Posterior cingulate gyrus (tissue), 11 donors: ENCODE results near the gene LRRC37A3.
"Not testable (repeated sequence)": the region's sequence is repeated elsewhere in the genome, so short reads cannot be mapped to it uniquely, and the experiment has no call there.

Experiments
- DNase-seq, 10 donors: peaks; one replicate each; pipeline versions ENCODE4 v3.0.0 to v3.0.0-alpha.2; 2020 to 2021; ENCODE audit warnings: mixed read lengths in 3 of 10
- intact Hi-C: fragments of 100-400 bp; cut with DNase I; formaldehyde crosslinking; loops from one replicate; pipeline ENCODE4 v1.15.1; 2023

LRRC37A3 gene

DNA sequence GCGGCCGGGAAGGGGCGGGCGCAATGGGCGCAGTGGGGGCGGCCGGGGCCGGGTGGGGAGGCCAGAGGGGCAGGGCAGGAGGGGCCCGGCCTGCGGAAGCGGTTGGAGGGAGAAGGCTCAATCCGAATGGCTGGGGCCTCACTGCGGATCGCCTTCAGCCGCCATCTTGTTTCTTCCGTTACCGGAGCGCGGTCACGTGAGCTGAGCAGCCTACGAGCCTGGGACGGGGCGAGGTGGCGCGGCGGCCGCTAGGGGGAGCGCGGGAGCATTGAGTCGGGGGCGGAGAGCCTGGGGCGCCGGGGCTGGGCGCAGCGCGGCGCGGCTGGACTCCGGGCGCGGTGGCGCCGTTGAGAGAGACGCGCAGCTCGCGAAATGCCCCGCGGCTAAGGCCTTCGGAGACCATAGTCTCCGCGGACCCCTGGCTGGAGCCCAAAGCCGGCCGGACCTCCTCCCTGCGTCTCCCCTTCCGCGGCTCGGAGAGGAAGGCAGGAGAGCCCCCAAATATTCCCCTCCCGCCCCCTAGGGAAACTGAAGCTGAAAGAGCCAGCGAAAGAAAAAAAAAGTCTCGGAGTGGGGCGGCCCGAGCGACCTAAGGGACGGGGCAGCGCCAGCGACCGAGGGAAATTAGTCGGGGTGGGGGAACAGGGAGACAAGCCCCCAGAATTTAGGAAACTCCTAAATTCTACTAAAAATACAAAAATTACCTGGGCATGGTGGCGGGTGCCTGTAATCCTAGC lies at the start of gene LRRC37A3:
Gene LRRC37A3 (minus strand): TSS at position 190 of the 737 bp plus-strand sequence. CDS start 22,221 bp downstream, outside the sequence.
- intact Hi-C loops = not testable (repeated sequence)

DNA sequence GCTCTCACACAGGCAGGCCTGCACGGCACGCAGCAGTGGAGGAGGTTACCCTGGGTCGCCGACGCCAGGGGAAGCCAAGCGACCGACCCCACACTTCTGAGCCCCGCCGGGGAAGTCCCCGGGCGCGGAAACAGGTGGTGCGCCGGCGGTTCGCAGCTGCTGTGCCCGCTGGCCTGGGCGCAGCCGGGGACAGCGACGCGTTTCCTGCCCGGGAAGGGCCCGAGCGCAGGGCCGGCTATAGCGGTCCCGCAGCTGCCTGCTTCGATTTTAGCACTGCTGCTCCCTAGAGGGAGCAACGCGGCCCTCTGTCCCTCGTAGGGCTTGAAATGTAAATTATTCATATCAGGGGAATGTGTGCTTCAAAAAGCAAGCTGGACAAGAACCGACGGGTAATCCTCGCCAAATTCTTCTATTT lies 46.6 kb upstream of the LRRC37A3 start:
- intact Hi-C loops = not testable (repeated sequence)
- DNase-seq = peak in 9 of 10 donors; percentile 39 to 96 (median 54)

More for the DNA sequence above, at the start of gene LRRC37A3:
- DNase-seq = peak; percentile 95 to 100 (median 99)

DNA sequence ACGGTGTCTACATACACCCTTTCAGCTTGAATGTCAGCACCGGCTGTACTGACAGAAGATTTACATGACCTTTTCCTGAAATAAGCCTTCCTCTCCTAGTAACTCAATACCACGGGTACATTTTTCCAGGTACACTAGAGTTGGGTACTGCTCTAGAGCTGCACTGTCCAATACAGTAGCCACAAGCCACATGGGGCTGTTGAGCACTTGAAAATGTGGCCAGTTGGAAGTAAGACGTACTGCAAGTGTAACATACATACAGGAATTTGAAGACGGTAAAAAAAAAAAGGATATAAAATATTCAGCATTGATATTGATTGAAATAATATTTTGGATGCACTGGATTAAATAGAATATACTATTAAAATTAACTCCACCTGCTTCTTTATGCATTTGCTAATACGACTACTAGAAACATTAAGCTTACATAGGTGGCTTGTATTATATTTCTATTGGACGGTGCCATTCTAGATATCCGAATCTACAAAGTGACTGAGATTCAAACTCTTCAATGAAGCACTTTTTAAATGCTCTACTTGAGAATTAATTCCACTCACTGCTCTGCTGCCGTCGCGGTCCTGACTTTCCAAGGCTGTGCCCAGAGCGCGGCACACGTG lies 46.1 kb upstream of the LRRC37A3 start:
- DNase-seq, intact Hi-C loops: not testable (repeated sequence)

DNA sequence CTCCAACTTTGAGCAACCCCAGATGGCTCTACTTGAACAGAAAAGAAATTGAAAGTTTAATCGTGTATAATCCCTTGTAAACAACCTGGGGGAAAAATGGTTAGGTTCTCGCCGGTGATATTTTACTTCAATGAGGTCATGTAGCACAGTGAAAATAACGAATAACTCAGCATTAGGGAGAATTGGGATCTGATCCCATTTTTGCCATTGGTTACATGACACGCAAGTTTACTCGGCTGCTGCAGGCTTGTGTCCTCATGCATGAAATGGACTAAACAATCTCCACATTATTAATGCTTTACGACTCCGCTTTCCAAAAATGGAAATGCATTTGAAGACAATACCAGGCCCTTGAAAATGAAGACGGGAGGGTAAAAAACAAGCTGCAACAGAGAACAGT lies 45.5 kb upstream of the LRRC37A3 start:
- intact Hi-C loops = loop anchor here (5.0 kb wide), 1 partner anchor 233 kb away; no protein-coding TSS in a partner anchor
- no peak for DNase-seq

DNA sequence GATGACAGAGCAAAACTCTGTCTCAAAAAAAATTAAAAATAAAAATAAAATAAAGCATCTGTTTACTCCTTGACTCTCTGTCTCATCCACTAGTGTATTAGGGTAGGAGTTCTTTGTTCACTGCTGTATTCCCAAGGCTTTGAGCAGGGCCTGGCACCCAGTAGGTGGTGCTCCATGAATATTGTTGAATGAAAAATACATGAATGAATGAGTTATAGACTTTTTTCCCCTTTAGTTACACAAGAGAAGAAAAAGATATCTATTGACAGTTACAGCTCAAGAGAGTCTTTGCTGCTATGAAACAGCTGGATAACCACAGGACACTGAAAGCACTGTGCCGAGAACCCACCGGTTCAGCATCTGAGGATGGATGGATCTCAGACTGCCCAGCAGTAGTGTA lies 44.5 kb upstream of the LRRC37A3 start:
- not testable (repeated sequence) for DNase-seq
- intact Hi-C loops = loop anchor here (5.0 kb wide), 1 partner anchor 233 kb away; no protein-coding TSS in a partner anchor

DNA sequence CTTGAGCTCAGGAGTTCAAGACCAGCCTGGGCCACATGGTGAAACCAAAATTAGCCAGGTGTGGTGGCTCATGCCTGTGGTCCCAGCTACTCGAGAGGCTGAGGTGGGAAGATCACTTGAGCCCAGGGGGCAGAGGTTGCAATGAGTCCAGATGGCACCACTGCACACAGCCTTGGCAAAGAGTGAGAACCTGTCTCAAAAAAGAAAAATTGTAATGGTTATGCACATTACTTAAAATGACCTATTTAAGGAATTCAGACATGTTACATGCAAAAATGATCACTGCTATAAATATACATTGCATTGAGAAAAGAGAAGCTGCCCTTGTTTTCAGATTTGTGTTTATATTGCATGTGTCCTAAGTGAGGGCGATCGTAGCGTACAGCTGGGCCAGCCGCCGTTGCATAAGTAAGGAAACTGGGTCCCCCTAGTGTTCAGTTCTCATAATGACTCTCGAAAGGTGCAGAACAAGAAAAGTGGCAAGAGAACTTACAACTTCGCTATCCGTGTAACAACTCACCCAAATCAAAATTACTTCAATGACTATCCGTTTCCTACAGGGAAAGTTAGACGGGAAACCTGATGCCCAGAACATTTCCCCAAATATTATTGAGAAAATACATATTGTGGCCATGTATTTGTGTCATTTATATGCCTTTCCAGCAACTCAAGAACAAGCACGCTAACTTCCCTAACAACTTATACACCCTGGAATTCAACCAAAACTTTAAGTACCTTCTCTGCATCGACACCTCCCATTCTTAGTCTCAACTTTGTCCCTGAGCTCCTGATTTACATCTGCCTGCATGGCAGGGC lies 42.5 kb upstream of the LRRC37A3 start:
- intact Hi-C loops = loop anchor here (5.0 kb wide), 1 partner anchor 236 kb away; no protein-coding TSS in a partner anchor

DNA sequence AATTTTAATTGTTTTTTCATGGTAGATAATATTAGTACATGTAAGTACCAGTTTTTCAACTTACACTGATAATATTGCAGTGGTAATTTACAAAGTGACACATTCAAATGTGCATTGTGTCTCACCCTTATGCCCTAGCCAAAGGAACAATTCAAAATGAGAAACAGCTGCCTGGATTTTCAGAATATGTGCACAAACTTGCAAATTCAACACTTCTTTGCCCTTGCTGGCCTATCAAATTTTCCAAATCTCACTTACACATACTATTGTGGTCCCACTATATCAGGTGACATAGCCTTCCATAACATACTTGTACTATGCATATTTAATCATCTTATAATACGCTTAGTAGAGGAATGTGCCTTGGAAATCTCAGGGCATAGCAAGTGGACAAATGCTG lies 32.6 kb upstream of the LRRC37A3 start:
- intact Hi-C loops = no loop called here
- no peak for DNase-seq

More for the DNA sequence above, 42.5 kb upstream of the LRRC37A3 start:
- peak in 2 of 10 donors; percentile 45 to 85 for DNase-seq

DNA sequence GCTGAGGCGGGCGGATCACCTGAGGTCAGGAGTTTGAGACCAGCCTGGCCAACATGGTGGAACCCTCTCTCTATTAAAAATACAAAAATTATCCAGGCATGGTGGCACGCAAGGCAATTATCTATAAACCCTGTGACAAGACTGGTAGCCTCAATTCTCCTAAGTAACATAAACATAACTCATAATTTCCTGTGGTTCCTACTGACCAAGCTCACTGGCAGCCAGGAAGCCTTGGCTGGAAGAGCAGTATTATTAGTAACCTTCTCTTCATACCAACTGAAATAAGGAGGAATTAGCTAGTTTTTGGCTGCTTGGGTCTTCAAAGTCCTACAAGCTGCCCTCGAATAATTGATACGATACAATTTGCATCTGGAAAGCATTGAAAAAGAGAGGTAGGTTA lies 31.6 kb upstream of the LRRC37A3 start:
- DNase-seq = no peak
- intact Hi-C loops = no loop called here

DNA sequence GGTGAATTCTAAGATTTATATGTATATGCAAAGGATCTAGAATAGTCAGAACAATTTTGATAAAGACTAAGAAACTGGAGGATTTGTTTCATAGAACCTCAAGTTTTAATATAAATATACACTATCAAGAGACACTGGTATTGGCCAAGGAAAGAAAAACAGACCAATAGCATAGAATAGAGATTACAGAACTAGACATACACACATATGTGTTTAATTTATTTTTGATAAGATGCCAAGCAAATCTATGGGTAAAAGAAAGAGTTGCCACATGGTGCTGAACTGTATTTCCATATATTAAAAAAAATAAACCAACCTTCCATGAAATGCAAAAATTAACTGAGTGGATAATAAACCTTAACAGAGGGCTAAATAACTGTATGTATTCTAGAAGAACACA lies 27.9 kb upstream of the LRRC37A3 start:
- DNase-seq = no peak
- intact Hi-C loops = no loop called here

DNA sequence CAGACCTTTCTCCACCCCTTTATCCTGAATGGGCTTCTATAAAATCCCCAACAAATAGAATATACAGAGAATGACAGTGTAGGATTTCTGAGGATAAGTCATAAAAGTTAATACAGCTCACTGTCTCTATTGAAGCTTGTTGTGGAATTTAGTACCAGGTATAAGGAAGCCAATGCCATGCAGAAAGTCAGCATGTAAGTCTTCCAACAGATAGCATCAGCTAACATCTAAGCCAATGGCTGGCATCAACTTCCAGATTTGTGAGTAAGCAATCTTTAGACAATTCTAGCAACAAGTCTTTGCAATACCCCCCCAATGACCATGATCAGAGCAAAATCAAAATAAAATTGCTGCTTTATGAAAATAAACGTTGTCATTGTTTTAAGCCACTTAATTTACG lies 22.5 kb upstream of the LRRC37A3 start:
- DNase-seq = no peak
- intact Hi-C loops = no loop called here

DNA sequence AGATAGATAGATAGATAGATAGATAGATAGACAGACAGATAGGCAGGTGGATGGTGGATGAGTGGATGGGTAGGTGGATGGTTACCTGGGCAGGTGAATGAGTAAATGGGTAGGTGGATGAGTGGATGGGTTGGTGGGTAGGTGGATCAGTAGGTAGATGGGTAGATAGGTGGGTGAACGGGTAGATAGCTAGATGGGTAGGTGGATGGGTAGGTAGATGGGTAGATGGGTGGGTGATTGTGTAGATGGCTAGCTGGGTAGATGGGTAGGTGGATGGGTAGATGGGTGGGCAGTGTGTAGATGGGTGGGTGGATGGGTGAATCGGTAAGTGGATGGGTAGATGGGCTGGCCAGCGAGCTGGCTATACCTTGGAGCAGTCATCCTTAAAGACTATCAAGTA lies 21.8 kb upstream of the LRRC37A3 start:
- intact Hi-C loops = no loop called here
- DNase-seq = no peak

DNA sequence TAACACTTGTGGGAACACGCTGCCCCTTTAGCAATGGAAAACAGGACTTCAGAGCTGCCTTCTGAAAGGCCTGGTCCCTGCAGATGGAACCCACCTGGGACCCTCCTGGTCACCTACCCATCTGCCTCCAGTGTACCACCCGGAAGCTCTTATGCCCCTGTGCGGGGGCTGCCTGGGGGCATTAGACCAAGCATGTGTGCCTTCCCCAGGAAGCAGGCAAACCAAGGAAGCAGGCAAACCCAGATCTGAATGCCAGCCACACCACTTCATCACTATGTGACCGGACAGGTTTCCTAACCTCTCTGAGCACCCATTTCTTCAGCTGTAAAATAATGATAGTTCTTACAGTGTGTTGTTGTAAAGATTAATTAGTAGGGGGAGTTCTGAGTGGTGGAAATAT lies 20.8 kb upstream of the LRRC37A3 start:
- intact Hi-C loops = no loop called here
- no peak for DNase-seq

DNA sequence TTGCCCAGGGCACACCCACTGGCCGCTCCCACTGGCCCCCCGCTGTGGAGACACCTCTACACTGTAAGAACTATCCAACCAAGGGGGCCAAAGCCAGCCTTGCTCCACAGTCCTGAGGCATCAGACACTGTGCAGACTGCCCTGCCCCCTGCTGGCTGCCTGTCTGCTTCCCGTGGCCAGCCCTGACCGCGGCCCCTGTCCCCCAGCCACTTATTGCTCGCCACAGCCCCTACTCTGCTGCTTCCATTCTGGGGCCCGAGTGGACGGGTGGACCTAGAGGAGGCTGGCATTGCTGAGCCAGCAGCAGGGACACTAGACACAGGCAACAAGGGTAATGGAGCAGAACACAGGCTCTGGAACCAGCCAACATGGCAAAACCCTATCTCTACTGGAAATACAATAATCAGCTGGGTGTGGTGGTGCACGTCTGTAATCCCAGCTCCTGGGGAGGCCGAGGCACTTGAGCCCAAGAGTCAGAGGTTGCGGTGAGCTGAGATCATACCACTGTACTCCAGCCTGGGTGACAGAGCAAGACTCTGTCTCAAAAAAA lies 19.7 kb upstream of the LRRC37A3 start:
- DNase-seq = peak in 5 of 10 donors; percentile 35 to 89 (median 73)
- intact Hi-C loops = no loop called here

DNA sequence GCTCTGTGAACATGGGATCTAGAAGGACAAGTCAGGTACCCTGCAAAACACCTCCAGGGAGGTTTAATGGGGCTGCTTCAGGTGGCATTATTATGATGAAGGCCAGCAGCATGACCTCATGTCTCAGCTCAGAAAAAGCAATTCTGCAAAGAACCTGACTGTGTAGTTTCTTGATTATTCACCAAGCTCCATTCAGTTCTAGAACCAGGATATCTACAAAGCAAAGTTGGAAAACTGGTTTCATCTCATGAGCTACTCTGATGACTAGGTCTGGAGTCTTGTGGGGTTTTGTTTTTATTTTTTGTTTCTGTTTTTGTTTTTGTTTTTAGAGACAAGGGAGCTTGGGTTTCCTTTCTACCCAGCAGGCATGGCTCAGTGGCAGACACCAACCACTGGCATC lies 19.0 kb upstream of the LRRC37A3 start:
- intact Hi-C loops = no loop called here
- DNase-seq = no peak

DNA sequence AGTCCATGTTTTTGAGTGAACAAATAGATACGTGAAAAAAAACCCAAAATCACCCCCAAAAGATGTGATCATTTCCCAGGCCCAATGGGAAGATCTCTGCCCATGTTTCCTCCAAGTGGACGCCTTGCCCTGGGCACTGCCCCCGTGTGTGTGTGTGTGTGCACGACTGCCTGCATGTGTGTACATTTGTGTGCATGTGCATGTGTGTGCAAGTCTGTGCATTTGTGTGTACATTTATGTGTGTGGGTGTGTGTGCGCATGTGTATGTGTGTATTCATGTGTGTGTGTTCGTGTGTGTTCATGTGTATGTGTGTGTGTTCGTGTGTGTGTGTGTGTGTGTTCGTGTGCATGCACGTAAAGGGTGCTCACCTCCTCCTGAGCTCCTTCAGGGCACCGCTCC lies 16.8 kb upstream of the LRRC37A3 start:
- intact Hi-C loops = no loop called here
- DNase-seq = no peak

DNA sequence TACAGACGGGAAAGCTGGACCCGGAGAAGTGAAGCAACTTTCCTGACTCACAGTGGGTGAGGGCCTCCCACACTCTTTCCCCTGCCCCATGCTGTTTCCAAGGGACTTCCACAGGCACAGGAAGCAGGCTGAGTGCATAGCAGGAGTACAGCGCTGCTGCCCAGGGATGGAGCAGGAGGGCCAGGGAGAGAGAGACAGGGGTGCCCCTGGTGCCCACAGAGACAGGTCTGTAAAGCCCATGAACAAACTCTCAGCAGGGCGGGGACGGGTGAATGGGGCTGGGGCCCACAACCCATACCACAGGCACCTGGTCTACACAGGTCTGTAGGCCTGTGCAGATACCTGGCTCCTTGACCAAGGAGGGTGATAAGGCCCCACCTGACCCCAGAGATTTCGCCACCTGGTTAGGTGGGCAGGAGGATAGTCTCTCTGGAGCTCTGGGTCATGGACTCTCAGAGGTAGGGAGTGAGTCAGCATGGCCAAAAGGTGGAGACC lies 15.1 kb upstream of the LRRC37A3 start:
- peak in 1 of 10 donors; percentile 61 for DNase-seq
- intact Hi-C loops = not testable (repeated sequence)

DNA sequence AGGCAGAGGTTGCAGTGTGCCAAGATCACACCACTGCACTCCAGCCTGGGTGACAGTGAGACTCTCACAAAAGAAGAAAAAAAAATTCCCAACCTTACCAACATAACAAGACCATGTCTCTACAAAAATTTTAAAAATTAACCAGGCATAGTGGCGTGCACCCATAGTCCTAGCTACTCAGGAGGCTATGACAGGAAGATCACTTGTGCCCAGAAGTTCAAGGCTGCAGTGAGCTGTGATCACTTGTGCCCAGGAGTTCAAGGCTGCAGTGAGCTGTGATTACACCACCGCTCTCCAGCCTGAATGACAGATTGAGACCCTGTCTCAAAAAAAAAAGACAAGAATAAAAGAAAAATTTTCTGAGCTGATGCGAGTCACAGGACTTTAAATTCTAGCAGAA lies 13.6 kb upstream of the LRRC37A3 start:
- DNase-seq, intact Hi-C loops: not testable (repeated sequence)

DNA sequence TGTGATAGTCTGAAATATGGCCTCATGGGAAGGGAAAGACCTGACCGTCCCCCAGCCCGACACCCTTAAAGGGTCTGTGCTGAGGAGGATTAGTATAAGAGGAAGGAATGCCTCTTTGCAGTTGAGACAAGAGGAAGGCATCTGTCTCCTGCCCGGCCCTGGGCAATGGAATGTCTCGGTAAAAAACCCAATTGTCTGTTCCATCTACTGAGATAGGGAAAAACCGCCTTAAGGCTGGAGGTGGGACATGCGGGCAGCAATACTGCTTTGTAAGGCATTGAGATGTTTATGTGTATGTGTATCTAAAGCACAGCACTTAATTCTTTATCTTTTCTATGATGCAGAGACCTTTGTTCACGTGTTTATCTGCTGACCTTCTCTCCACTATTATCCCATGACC lies 11.1 kb upstream of the LRRC37A3 start:
- DNase-seq, intact Hi-C loops: not testable (repeated sequence)

DNA sequence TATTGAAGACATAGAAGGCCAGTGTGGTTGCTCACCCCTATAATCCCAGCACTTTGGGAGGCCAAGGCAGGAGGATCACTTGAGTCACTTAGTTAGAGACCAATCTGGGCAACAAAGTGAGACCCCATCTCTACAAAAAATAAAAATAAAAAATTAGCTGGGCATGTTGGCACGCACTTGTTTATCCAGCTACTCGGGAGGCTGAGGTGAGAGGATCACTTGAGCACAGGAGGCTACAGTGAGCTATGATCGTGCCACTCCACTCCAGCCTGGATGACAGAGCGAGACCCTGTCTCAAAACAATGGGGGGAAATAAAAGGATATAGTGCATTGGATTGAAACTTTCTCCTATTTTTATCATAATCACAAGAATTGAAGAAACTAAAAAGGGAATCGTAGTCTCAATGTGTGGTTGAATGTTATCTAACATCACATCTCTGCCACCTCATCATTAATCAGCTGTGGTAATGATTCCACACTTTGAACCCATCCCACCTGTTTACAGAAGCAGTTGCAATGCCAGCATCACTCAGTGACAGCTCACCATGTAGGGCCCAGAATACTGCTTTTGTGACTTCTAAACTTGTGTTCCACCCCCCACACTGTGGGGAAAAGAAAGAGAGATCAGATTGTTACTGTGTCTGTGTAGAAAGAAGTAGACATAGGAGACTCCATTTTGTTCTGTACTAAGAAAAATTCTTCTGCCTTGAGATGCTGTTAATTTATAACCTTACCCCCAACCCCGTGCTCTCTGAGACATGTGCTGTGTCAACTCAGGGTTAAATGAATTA lies 10.3 kb upstream of the LRRC37A3 start:
- intact Hi-C loops, DNase-seq: not testable (repeated sequence)

DNA sequence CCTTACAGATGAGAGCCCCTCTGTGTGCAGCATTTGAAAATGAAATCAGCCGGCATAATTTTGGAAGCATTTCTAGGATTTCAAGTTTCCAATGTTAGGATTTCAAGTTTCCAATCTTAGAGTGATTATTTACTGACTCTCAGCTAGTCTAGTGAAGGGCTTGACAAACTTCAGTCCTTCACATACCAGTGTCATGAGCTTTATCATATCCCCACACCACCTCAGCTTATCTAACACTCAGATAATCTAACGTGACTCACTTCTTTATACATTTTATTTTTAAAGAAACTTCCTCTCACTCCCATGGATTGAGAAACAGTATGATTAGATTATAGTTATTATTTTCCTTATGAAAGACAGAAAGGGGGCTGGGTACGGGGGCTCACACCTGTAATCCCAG lies 9.4 kb upstream of the LRRC37A3 start:
- DNase-seq, intact Hi-C loops: not testable (repeated sequence)
